ENCODE measurements around the gene GNLY.
A peak's percentile ranks its signal among the peaks of the same experiment; 100 is the strongest.

Gene GNLY

GRCh38 chr2:85730686-85731230, 36.6 kb downstream of the GNLY start:
- no peak for DNase-seq

DNA sequence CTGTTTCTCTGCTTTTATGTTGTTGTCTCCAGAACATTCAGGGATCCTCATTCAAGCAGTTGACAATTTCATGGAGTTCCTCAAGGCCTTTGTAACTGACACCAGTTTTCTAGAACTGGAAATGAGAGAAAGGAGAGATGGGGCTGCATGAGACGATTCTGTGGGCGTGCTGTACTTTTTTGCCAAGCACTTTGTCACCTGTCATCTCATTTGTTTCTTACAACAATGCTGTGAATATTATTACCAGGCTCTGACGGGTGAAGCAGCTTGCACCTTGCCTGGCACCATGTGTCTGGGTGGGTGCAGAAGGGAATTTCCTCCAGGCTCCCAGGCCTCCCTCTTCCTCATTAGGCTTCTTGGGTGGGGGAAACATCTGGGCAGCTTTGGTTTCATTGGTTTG, 37.4 kb downstream of the GNLY start:
- no peak for DNase-seq

GRCh38 chr2:85732467-85733120, 38.4 kb downstream of the GNLY start:
- DNase-seq = no peak

DNA sequence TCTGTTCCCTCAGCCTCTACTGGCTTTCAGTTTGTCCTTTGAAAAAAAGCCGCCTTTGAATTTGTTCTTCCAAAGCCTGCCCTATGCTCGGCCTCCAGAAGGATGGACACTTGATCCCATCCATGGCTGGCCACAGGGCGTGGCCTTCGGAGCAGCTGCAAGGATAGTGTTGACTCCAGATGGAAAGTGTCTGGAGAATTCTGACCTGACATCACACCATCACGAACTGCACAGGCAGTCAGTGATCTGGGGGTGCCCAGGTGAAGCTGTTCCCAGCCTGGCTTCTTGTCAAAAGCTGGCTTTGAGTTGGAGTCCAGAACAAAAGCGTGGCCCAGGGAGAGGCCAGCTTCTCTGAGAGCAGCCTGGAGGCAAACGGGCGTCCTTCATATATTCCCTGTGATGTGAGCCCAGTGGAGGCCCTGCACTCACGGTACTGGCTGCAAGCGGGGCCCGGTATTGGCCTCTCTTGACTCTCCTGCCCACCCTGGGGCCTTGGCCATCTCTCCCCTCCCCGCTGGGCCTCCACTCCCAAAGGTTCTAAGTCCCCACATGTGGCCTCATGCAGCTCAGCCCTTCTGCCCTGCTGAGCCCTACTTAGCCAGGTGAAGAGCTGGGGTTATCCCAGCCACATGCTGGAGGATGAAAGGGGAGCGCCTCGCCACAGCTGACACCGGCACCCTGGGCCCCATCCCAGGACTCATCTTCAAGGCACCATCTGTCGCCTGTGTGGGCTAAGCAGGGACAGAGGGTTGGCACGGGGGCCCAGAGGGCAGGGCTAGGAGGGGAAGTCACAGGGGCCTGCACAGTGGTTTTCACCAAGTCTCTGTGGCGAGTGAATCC, 39.2 kb downstream of the GNLY start:
- no peak for DNase-seq

GRCh38 chr2:85734015-85734414, 39.9 kb downstream of the GNLY start:
- no peak for DNase-seq

- DNase-seq = no peak
Observed at GRCh38 chr2:85734942-85735608, 40.9 kb downstream of the GNLY start.

GRCh38 chr2:85735691-85736090, 41.5 kb downstream of the GNLY start:
- DNase-seq = no peak

DNA sequence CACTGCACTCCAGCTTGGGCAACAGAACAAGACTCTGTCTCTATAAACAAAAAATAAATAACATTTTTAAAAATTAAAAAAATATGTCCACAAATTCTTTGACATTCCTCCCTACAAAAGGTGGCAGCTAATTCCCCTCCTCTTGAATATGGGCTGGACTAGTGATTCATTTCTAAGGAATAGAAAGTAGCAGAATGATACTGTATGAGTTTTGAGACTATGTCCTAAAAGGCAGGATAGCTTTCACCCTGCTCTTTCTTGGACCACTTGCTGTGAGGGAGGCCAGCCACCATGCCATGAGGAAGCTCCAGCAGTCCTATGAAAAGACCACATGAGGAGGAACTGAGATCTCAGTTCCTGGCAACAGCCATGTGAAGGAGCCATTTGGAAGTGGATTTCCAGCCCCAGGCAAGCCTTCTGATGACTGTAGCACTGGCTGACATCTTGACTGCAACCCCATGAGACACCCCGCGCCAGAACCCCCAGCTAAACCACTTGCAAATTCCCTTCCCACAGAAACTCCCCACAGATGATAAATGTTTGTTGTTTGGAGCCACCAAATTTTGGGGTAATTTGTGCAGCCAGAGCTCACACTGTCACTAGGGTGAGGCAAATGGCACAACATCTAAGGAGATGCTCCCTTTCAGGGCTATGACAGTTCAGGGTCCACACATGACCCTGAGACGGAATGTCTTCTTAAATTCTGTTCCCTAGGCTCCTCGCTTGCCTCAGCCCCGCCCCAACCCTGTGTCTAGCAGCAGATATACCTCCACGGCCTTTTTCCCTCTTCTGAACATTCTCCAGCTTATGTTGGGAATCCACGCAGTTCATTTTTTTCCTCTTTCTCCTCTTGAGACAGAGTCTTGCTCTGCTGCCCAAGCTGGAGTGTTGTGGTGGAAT, 42.5 kb downstream of the GNLY start:
- DNase-seq = no peak

GRCh38 chr2:85737481-85737880, 43.3 kb downstream of the GNLY start:
- DNase-seq = no peak

DNA sequence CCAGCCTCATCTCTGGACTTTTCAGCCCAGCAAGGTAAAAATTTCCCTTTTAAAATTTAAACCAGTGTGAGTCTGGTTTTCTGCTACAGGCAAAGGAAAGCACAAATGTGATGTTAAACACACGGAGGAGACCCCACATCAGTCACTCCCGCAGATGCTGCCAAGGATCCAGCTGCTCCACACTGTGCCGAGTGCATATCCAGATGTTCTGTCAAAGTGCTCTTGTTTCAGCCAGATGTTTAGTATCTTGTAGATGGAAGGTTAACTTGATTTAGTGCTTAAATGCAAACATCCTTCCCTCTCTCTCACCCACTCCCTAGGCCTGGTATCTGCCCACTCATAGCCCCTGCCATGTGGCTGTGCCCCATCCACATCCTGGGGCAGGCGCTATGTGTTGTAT, 43.8 kb downstream of the GNLY start:
- no peak for DNase-seq

GRCh38 chr2:85740193-85740592, 46.0 kb downstream of the GNLY start:
- no peak for DNase-seq

DNA sequence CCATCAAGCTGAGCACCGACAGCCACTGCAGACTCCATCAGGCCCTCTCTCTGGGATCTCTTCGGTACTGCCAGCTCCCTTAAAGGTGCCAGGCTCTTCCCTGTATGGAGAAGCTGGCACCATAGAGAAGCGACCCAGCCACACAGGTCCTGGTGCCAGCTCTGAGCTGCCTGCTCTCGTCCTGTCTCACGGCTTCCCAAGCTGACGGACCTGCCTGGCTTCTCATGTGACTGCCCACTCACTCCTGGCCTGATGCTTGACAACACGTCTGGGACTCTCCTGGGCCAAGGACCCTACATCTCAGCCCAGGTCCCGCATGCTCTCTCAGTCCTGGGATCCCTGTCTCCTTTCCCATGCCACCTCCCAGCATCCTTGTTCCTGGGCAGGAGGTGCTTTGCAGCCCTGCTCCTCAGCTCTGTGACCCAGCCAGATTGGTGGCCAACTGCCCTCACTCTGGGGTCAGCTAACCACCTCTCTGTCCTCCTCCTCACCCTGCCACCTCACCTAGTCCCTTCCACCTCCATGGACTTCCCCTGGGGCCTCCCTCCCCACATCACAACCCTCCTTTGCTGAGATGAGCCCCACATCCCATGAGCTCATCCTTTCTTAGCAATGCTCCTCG, 47.2 kb downstream of the GNLY start:
- no peak for DNase-seq

GRCh38 chr2:85741833-85742455, 47.8 kb downstream of the GNLY start:
- peak; percentile 60 for DNase-seq

GRCh38 chr2:85743304-85743978, 49.3 kb downstream of the GNLY start:
- no peak for DNase-seq

- DNase-seq = no peak
Observed at GRCh38 chr2:85744055-85744454, 49.9 kb downstream of the GNLY start.

GRCh38 chr2:85744741-85745601, 50.8 kb downstream of the GNLY start:
- DNase-seq = no peak

DNA sequence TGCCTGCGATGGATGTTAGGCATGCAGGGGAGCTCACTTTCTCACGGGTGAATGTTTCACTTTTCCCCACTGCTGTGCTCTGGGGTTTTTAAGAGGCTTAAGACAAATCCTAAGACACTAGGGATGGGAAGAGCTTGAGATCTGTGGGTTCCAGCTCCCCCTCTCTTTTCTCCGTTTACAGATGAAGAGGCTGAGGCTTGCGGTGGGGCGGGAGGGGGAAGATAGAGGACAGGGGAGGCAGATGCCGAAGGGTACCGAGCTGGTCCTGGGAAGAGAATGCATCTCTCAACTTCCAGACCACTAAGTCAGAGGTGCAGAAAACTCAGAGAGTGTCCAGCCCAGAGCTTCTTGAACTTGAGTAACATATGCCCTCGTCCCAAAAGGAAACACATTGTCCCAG, 51.5 kb downstream of the GNLY start:
- DNase-seq = no peak

DNA sequence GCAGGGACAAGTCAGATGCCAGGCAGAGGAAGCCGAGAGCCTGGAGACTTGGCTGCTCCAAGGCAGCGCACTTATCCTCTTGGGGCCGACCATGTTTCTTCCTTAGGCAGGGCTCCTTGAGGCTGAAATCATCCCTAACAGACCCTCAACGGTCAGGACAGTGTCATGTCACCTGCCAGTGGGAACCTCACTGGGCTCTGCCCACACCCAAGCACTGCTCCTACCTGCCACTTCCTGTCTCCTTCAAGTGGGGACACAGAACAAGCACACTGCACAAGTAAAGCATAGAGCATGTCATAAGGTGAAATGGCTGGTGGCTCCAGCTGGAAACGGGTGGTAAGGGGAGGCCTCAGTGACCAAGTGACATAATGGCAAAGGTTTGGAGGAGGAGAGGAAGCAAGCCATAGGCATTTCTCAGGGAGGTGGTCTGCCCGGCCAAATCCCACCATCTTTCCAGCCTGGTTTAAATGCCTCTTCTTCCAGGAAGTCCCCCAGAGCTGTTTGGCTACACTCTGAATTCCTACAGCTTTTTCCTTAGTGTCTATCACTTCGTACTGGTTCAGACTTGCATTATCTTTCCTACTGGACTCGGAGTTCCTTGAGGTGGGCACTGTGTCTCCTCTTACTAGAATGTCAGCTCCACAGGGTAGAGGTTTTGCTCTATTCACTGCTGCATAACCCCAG, 52.3 kb downstream of the GNLY start:
- no peak for DNase-seq

DNA sequence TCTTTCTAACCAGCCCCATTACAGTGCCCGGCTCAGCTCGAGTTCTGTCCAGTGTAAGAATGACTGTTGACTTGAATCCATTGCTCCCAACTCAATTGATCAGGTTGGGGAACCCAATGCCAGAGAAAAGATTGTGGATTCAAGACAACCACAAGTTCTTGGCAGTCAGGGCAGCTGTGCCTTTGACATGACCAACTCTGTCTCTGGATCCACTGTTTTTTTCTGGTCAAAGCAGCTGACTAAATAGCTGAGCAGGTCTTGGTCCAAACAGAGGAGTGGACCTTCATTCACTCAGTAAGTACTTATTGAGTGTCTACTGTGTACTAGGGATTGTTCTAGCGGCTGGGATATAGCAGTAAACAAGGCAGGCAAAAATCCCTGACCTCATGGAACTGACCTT, 53.3 kb downstream of the GNLY start:
- DNase-seq = no peak
